Measurements from ENCODE around the gene EIF4G3.
A peak's percentile ranks its signal among the peaks of the same experiment; 100 is the strongest.
"Not testable (repeated sequence)": the region's sequence is repeated elsewhere in the genome, so short reads cannot be mapped to it uniquely, and the experiment has no call there.

EIF4G3 gene

DNA sequence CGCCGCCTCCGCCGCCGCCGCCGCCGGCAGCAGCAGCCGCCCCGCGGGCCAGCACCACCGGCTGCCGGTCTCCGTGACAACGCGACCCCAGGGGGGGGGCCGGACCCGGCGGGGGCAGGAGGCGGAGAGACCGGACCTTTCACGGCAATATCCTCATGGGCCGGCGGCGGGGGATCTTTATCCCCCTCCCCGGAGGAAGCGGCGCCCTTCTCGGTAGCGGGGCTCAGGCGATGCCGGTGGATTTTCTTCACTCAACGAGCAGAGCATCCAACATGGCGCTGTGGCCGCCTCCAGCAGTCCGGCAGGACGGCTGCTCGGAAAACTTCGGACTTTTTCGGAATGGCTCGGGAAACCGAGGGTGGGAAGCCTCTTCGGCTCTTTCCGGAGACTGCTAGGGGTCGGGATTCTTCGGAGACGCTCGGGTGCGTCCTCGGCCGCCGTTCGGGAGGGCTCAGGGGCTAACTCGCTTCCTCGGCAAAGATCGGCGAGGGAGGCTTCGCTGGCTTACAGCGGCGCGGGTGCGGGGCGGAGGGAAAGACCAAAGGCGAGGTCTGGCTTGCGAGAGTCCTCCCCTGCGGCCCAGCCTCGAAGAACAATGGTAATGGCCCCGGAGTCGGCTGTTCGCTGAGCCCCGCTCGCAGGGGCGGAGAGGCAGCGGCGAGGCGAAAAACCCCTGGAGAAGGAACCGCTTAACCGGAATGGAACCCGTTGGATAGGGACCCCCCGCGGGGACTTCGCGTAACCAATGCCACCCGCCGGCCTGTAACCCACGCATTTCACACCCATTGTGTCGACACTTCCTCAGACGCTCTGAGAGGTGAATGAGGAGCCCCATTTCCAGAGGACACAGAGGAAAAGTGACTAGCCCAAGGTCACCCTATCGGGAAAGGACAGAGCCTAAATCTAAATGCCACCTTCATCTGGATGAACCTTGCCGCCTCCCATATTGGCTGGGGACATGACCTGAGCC, at the start of gene EIF4G3:
EIF4G3 (minus strand) TSS at position 312 of the 970 bp plus-strand sequence. CDS start 174,155 bp downstream, outside the sequence.
- DNase-seq: peak; percentile 99

GRCh38 chr1:21225065-21225464, 48.4 kb upstream of the EIF4G3 start:
- no peak for DNase-seq

DNA sequence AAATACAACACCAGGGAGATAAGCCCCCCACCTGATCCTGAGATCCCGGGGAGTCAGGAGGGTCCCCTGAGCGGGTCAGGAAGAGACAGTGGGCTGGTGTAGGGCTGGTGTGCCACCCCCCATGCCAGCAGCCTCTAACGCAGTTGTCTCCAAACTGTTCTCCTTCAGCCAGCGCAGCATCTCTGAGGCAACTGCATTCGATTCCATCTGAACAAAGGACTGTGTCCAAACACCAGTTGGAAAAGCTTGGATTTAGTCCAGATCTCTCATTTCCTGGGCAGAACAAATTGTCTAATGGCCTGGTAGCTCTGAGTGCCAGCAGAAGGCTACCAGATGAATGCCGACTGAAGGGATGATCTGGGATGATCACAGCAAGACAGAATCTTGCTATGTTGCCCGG, 44.1 kb upstream of the EIF4G3 start:
- DNase-seq: peak; percentile 21

GRCh38 chr1:21219674-21220073, 43.0 kb upstream of the EIF4G3 start:
- no peak for DNase-seq

DNA sequence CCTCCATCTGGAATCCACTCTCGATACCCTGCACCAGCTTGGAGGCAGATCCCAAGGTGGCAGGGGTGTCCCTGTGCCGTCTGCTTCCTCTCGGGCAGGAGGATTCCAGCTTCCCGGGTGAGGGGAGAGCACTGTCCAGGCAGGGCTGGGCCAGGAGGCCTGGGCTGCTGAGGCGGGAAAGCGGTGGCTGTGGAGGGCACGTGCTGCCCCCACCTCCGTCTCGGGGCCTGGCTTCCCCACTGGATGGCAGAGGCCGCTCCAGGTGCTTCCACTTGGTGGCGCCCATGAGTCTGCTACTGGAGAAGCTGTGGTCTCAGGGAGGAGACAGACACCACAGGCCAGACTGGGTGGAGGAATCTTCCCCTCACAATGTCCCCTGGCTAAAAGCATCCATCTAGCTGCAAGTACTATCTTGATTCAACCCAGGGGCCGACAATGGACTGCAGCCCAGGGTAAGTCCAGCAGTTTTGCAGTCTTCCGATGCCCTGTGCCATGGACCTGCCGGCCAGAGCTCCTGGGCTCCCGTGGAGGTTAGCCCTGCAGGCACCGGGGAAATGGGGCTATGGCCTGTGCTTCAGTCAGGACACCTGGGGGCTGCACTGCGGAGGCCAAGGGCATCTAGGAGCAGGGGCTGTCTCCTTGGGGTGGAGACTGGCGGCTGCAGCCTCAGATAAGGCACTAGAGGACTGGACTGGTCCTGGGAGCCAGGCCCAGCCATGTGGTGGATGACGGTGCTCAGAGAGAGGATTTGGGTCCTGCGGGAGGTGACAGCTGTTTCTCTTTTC, 41.3 kb upstream of the EIF4G3 start:
- peak; percentile 6 for DNase-seq

GRCh38 chr1:21216835-21217811, 40.4 kb upstream of the EIF4G3 start:
- peak; percentile 7 for DNase-seq

GRCh38 chr1:21212126-21212525, 35.4 kb upstream of the EIF4G3 start:
- DNase-seq: no peak

- DNase-seq: not testable (repeated sequence)
Measured at GRCh38 chr1:21208137-21208700, 31.5 kb upstream of the EIF4G3 start.

- no peak for DNase-seq
Measured at GRCh38 chr1:21206117-21206516, 29.4 kb upstream of the EIF4G3 start.

- DNase-seq: no peak
Measured at GRCh38 chr1:21205416-21205815, 28.7 kb upstream of the EIF4G3 start.

DNA sequence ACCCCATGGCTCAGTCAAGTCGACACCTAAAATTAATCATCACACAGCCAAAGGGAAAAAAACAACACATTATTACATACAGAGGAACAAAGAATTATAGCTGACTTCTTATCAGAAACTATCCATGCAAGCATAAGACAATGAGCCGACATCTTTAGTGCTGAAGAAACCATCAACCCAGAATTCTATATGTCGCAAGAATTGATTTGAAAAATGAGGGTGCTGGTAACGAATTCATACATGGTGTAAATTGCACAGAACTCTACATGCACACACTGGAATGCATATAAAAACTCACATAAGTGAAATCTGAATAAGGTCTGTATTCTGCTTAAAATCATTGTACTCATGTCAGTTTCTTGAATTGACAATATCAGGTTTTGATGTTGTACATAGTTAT, 25.0 kb upstream of the EIF4G3 start:
- no peak for DNase-seq

DNA sequence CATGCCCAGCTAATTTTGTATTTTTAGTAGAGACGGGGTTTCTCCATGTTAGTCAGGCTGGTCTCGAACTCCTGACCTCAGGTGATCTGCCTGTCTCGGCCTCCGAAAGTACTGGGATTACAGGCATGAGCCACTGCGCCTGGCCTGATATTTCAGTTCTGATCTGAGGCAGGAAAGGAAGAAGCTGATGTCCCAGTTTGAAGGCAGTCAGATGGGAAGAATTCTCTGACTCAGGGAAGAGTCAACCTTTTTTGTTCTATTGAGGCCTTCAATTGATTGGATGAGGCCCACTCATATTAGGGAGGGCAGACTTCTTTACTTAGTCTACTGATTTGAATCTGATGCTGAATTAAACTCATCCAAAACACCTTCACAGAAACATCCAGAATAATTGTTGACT, 24.5 kb upstream of the EIF4G3 start:
- DNase-seq: not testable (repeated sequence)

GRCh38 chr1:21200767-21201166, 24.1 kb upstream of the EIF4G3 start:
- DNase-seq: no peak

GRCh38 chr1:21198929-21199328, 22.2 kb upstream of the EIF4G3 start:
- no peak for DNase-seq

- DNase-seq: no peak
Measured at GRCh38 chr1:21192871-21193270, 16.2 kb upstream of the EIF4G3 start.

DNA sequence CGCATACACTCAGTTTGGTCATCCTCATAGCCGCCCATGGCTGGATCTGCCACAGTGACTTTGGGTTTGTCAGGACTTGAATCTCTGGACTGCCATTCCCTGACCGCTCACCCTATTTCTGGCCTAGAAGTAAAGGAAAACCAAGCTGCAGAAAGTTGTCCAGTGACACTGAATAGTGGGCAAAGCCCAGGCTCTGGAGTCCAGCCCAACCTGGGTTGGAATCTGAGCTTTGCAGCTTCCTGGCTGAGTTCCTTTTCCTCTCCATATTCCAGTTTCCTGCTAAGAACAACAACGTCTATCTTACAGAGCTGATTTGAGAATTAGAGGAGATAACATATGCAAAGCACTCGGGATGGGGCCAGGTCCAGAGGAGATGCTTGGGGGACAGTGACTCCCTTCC, 15.6 kb upstream of the EIF4G3 start:
- DNase-seq: no peak

DNA sequence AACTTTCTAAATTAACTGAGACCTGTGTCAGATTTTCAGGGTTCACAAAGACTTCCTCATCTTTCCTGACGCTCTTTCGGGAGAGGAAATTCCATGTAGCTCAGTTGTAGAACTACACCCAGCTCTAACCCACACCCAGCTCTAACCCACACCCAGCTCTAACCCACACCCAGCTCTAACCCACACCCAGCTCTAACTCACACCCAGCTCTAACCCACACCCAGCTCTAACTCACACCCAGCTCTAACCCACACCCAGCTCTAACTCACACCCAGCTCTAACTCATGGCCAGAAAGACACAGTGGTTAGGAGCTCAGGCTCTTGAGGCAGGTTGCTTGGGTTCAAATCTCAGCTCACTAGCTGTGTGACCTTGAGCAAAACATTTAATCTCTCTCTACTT, 14.1 kb upstream of the EIF4G3 start:
- DNase-seq: not testable (repeated sequence)

GRCh38 chr1:21189906-21190500, 13.3 kb upstream of the EIF4G3 start:
- peak; percentile 60 for DNase-seq

- DNase-seq: no peak
Measured at GRCh38 chr1:21189421-21189820, 12.7 kb upstream of the EIF4G3 start.

GRCh38 chr1:21188235-21188634, 11.5 kb upstream of the EIF4G3 start:
- DNase-seq: no peak

- DNase-seq: no peak
Measured at GRCh38 chr1:21185221-21185731, 8.6 kb upstream of the EIF4G3 start.

DNA sequence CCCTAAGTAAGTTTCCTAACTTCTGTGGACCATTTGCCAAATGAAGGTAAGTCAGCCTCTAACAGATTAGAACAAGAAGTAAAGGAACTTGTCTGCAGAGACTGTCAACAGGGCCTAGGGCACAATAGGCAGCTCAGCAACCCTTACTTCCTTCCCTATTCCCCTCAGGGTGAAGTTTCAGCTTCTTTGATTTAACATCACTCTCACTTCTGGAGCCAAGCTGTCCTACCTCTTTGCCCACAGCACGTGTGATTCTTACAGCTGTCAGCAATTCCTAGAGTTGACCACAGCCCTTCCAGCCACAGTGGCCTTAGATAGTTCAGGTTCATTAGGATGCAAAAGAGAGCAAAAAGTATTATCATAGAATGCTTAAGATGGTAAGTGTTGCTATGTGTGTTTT, 7.6 kb upstream of the EIF4G3 start:
- DNase-seq: no peak
